ENCODE results near the gene OR2T8. TPM values are rescaled to one million over a fixed set of nuclear protein-coding genes. Genes with fewer than 3 reads are reported as not detected.

OR2T8 gene
- total RNA-seq, 1 experiment from 2014 or later: not detected

DNA sequence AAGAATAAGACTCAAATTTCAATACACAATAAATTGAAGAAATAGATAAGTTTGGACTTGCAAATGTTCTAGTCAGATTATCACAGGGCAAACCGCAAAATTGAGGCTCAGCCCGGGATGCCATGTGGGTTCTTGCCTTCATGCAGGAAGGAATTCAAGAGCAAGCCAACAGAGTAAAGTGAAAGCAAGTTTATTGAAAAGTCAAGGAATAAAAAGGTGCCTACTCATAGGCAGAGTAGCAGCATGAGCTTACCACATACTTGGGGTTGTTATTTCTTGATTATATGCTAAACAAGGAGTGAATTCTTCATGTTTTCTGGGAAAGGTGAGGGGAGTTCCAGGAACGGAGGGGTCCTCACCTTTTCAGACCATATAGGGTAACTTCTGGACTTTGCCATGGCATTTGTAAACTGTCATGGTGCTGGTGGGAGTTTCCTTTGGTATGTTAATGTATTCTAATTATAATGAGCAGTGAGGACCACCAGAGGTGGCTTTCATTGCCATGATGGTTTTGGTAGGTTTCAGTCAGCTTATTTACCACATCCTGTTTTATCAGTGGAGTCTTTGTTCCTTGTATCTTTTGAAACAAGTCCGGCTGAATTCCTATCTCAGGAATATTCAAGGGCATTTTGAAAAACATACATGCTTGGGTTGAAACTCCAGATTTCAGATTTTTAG, 43.0 kb downstream of the OR2T8 start:
- ChIA-PET RAD21 (ENCODE audit: low non-redundant PET in 1 of 2, low total read pairs in 2 of 2, uncharacterized antibody in 2 of 2, unreplicated experiment in 2 of 2) (no interaction called here), CTCF (no interaction called here), POLR2A (no interaction called here)
- H3K9ac ChIP-seq (ENCODE audit: low read length): no peak overlapping the region
- H3K9me3 ChIP-seq (ENCODE audit: control insufficient read depth in 1 of 2, insufficient read depth in 1 of 2, low read depth in 1 of 2, low read length in 2 of 2): peaks cover 3 to 20% of the 10 kb centered on the region in 2 experiments; a peak in 2 of 4 replicates
- no TSS peak for BruUV-seq (replicated peaks)
- H3K4me3 ChIP-seq (replicated peaks in 1 of 2; ENCODE audit: low read depth in 1 of 2, low read length in 2 of 2): no peak overlapping the region
- H3K9me2 ChIP-seq (ENCODE audit: insufficient read depth): no peaks in the 10 kb centered on the region
- no peak overlapping the region for H2AFZ ChIP-seq (ENCODE audit: low read depth, low read length, poor library complexity, severe bottlenecking)
- no peaks in the 10 kb centered on the region for H3K36me3 ChIP-seq (ENCODE audit: control insufficient read depth in 1 of 2, insufficient read depth in 2 of 2, low read length in 2 of 2)
- ATAC-seq (no peak), DNase-seq (ENCODE audit: low read depth, low spot score) (no peak)
- no peak overlapping the region for H3K27ac ChIP-seq (ENCODE audit: low read depth, low read length)
- no peak overlapping the region for H3K4me2 ChIP-seq (ENCODE audit: low read length)
- H4K20me1 ChIP-seq (ENCODE audit: insufficient read depth): no peaks in the 10 kb centered on the region
- intact Hi-C loops (cut with micrococcal nuclease): no loop called here
- no peaks in the 10 kb centered on the region for H3K4me1 ChIP-seq (ENCODE audit: control insufficient read depth in 1 of 2, insufficient read depth in 2 of 2, low read length in 2 of 2)
- no peaks in the 10 kb centered on the region for H3K79me2 ChIP-seq (ENCODE audit: insufficient read depth, low read length)
- H3K27me3 ChIP-seq (ENCODE audit: insufficient read depth, low read length): no peaks in the 10 kb centered on the region
- no peak for TF ChIP-seq ZNF274 (IDR thresholded peaks at IDR 0.05; ENCODE audit: low read depth, low read length)

DNA sequence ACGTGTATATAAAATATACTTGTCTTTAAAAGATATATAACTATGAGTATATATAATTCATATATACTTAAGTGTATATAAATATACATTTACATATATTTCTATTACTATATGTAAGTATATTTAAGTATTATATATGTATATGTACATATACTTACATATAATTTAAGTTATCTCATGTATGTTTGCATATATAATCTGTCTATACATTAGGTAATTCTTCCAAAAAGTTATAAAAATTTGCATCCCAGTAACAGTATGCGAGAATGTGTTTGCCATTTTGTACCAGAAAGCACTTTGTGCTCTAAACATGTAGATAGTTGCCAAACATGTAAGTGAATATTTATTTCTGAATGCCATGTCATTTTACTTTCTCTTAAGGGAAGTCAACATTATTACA, 44.9 kb downstream of the OR2T8 start, which contains the start of gene OR2AK2:
Gene OR2AK2 (plus strand): TSS at position 301 of the 400 bp plus-strand sequence. CDS start 144 bp downstream, outside the sequence.
- ChIA-PET CTCF (no interaction called here), RAD21 (ENCODE audit: low non-redundant PET in 1 of 2, low total read pairs in 2 of 2, uncharacterized antibody in 2 of 2, unreplicated experiment in 2 of 2) (no interaction called here), POLR2A (no interaction called here)
- TF ChIP-seq, protein P1, sequence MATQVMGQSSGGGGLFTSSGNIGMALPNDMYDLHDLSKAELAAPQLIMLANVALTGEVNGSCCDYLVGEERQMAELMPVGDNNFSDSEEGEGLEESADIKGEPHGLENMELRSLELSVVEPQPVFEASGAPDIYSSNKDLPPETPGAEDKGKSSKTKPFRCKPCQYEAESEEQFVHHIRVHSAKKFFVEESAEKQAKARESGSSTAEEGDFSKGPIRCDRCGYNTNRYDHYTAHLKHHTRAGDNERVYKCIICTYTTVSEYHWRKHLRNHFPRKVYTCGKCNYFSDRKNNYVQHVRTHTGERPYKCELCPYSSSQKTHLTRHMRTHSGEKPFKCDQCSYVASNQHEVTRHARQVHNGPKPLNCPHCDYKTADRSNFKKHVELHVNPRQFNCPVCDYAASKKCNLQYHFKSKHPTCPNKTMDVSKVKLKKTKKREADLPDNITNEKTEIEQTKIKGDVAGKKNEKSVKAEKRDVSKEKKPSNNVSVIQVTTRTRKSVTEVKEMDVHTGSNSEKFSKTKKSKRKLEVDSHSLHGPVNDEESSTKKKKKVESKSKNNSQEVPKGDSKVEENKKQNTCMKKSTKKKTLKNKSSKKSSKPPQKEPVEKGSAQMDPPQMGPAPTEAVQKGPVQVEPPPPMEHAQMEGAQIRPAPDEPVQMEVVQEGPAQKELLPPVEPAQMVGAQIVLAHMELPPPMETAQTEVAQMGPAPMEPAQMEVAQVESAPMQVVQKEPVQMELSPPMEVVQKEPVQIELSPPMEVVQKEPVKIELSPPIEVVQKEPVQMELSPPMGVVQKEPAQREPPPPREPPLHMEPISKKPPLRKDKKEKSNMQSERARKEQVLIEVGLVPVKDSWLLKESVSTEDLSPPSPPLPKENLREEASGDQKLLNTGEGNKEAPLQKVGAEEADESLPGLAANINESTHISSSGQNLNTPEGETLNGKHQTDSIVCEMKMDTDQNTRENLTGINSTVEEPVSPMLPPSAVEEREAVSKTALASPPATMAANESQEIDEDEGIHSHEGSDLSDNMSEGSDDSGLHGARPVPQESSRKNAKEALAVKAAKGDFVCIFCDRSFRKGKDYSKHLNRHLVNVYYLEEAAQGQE (IDR thresholded peaks at IDR 0.05; ENCODE audit: low read depth): no peak
- TF ChIP-seq, protein P2, sequence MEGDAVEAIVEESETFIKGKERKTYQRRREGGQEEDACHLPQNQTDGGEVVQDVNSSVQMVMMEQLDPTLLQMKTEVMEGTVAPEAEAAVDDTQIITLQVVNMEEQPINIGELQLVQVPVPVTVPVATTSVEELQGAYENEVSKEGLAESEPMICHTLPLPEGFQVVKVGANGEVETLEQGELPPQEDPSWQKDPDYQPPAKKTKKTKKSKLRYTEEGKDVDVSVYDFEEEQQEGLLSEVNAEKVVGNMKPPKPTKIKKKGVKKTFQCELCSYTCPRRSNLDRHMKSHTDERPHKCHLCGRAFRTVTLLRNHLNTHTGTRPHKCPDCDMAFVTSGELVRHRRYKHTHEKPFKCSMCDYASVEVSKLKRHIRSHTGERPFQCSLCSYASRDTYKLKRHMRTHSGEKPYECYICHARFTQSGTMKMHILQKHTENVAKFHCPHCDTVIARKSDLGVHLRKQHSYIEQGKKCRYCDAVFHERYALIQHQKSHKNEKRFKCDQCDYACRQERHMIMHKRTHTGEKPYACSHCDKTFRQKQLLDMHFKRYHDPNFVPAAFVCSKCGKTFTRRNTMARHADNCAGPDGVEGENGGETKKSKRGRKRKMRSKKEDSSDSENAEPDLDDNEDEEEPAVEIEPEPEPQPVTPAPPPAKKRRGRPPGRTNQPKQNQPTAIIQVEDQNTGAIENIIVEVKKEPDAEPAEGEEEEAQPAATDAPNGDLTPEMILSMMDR (IDR thresholded peaks at IDR 0.05 in 2 of 3, conservative IDR thresholded peaks at IDR 0.05 in 1 of 3; ENCODE audit: borderline replicate concordance in 1 of 3, insufficient read depth in 1 of 3, low read depth in 2 of 3, low read length in 2 of 3): no peak
- TF ChIP-seq TCF7L2 (IDR thresholded peaks at IDR 0.05; ENCODE audit: borderline replicate concordance, extremely low read depth, insufficient read depth, insufficient read length): no peak
- TF ChIP-seq ELF1 (IDR thresholded peaks at IDR 0.05; ENCODE audit: borderline replicate concordance, low read depth): no peak
- TF ChIP-seq SIN3A (IDR thresholded peaks at IDR 0.05; ENCODE audit: low read depth): no peak
- no peak for TF ChIP-seq CEBPB (IDR thresholded peaks at IDR 0.05; ENCODE audit: low read depth)
- TF ChIP-seq MAX (IDR thresholded peaks at IDR 0.05): no peak
- TF ChIP-seq POLR2AphosphoS5 (IDR thresholded peaks at IDR 0.05; ENCODE audit: low read depth, low read length): no peak
- no peak for TF ChIP-seq SRF (IDR thresholded peaks at IDR 0.05; ENCODE audit: low read depth)
- no peak for TF ChIP-seq RAD21 (IDR thresholded peaks at IDR 0.05; ENCODE audit: low read depth)
- TF ChIP-seq JUND (IDR thresholded peaks at IDR 0.05): no peak
- ATAC-seq: no peak
- Histone ChIP-seq H3K4me2 (ENCODE audit: low read length) (no peak within 1 kb of the TSS), H3K36me3 (ENCODE audit: control insufficient read depth in 1 of 2, insufficient read depth in 2 of 2, low read length in 2 of 2) (no peaks in the 10 kb centered on the region), H4K20me1 (ENCODE audit: insufficient read depth) (no peaks in the 10 kb centered on the region), H3K27ac (ENCODE audit: low read depth, low read length) (no peak within 1 kb of the TSS), H2AFZ (ENCODE audit: low read depth, low read length, poor library complexity, severe bottlenecking) (no peak within 1 kb of the TSS), H3K4me1 (ENCODE audit: control insufficient read depth in 1 of 2, insufficient read depth in 2 of 2, low read length in 2 of 2) (no peaks in the 10 kb centered on the region), H3K9me2 (ENCODE audit: insufficient read depth) (no peaks in the 10 kb centered on the region), H3K4me3 (replicated peaks in 1 of 2; ENCODE audit: low read depth in 1 of 2, low read length in 2 of 2) (no peak within 1 kb of the TSS), H3K27me3 (ENCODE audit: insufficient read depth, low read length) (no peaks in the 10 kb centered on the region), H3K9ac (ENCODE audit: low read length) (no peak within 1 kb of the TSS), H3K9me3 (ENCODE audit: control insufficient read depth in 1 of 2, insufficient read depth in 1 of 2, low read depth in 1 of 2, low read length in 2 of 2) (peaks cover 3 to 20% of the 10 kb centered on the region in 2 experiments; a peak in 2 of 4 replicates), H3K79me2 (ENCODE audit: insufficient read depth, low read length) (no peaks in the 10 kb centered on the region)
- BruUV-seq (replicated peaks): no TSS peak
- intact Hi-C loops (cut with micrococcal nuclease): no loop called here
- no peak for DNase-seq (ENCODE audit: low read depth, low spot score)
